Trophoblast cell (in vitro differentiated cells and primary cell): ENCODE measurements around the gene SIGLEC1.

Source experiments
- DNase-seq, 2 donors: peaks; one replicate each; pipeline ENCODE4 v3.0.0-alpha.2; 2016
- H2AFZ ChIP-seq: 2 replicates; pipeline ENCODE4 v1.6.1; 2013; ENCODE audit warnings: low read length, moderate library complexity, mild to moderate bottlenecking; ENCODE audit not compliant: insufficient read depth, poor library complexity
- H2AK5ac ChIP-seq: 2 replicates; pipeline ENCODE4 v1.6.1; 2013; ENCODE audit warnings: mild to moderate bottlenecking, low read length
- H2BK120ac ChIP-seq: 2 replicates; pipeline ENCODE4 v1.6.1; 2013; ENCODE audit warnings: low read length, mild to moderate bottlenecking, moderate library complexity; ENCODE audit not compliant: insufficient read depth, poor library complexity
- H2BK12ac ChIP-seq: 2 replicates; pipeline ENCODE4 v1.6.1; 2013; ENCODE audit warnings: mild to moderate bottlenecking, low read length, moderate library complexity
- H2BK5ac ChIP-seq: 2 replicates; pipeline ENCODE4 v1.6.1; 2013; ENCODE audit warnings: low read length, low read depth, moderate library complexity, mild to moderate bottlenecking; ENCODE audit not compliant: poor library complexity
- H3K14ac ChIP-seq: 2 replicates; pipeline ENCODE4 v1.6.1; 2013; ENCODE audit warnings: mild to moderate bottlenecking, low read length
- H3K18ac ChIP-seq: 2 replicates; pipeline ENCODE4 v1.6.1; 2013; ENCODE audit warnings: mild to moderate bottlenecking, low read length
- H3K23ac ChIP-seq: 2 replicates; pipeline ENCODE4 v1.6.1; 2013; ENCODE audit warnings: low read length
- H3K27ac ChIP-seq: 2 replicates; pipeline ENCODE4 v1.5.1; 2013; ENCODE audit warnings: low read depth, mild to moderate bottlenecking, inconsistent platforms, low read length, moderate library complexity
- H3K27me3 ChIP-seq: 2 replicates; pipeline ENCODE4 v1.6.1; 2013; ENCODE audit warnings: inconsistent platforms, mild to moderate bottlenecking, low read length, moderate library complexity; ENCODE audit not compliant: insufficient read depth
- H3K36me3 ChIP-seq, 2 experiments: 1 replicate in 1 of 2; 2 replicates in 1 of 2; pipeline ENCODE4 v1.6.1; 2013; ENCODE audit warnings: low read length in 2 of 2, mild to moderate bottlenecking in 2 of 2, moderate library complexity in 1 of 2; ENCODE audit not compliant: insufficient read depth in 2 of 2, control insufficient read depth in 1 of 2
- H3K4ac ChIP-seq: 2 replicates; pipeline ENCODE4 v1.6.1; 2013; ENCODE audit warnings: low read depth, mild to moderate bottlenecking, low read length, moderate library complexity
- H3K4me1 ChIP-seq, 2 experiments: 1 replicate in 1 of 2; 2 replicates in 1 of 2; pipeline ENCODE4 v1.6.1; 2013; ENCODE audit warnings: low read length in 2 of 2, mild to moderate bottlenecking in 2 of 2, moderate library complexity in 1 of 2; ENCODE audit not compliant: insufficient read depth in 2 of 2, control insufficient read depth in 1 of 2
- H3K4me2 ChIP-seq: 2 replicates; pipeline ENCODE4 v1.6.1; 2013; ENCODE audit warnings: inconsistent platforms, mild to moderate bottlenecking, low read length, moderate library complexity
- H3K4me3 ChIP-seq: 2 replicates; pipeline ENCODE4 v1.5.1; 2013; ENCODE audit warnings: mild to moderate bottlenecking, low read depth, low read length, inconsistent platforms
- H3K79me1 ChIP-seq: one replicate; pipeline ENCODE4 v1.6.1; 2013; ENCODE audit warnings: low read length
- H3K79me2 ChIP-seq: 2 replicates; pipeline ENCODE4 v1.6.1; 2013; ENCODE audit warnings: low read length, mild to moderate bottlenecking; ENCODE audit not compliant: control insufficient read depth, insufficient read depth, poor library complexity
- H3K9ac ChIP-seq: 2 replicates; pipeline ENCODE4 v1.6.1; 2013; ENCODE audit warnings: mild to moderate bottlenecking, low read length
- H3K9me3 ChIP-seq: 2 replicates; pipeline ENCODE4 v1.6.1; 2013; ENCODE audit warnings: low read depth, mild to moderate bottlenecking, control low read depth, inconsistent platforms, low read length; ENCODE audit not compliant: insufficient read depth
- H4K12ac ChIP-seq: 2 replicates; pipeline ENCODE4 v1.6.1; 2013; ENCODE audit warnings: low read depth, mild to moderate bottlenecking, low read length, moderate library complexity
- H4K8ac ChIP-seq: 2 replicates; pipeline ENCODE4 v1.6.1; 2013; ENCODE audit warnings: low read depth, mild to moderate bottlenecking, low read length, moderate library complexity
- H4K91ac ChIP-seq: one replicate; pipeline ENCODE4 v1.6.1; 2013; ENCODE audit warnings: low read depth, mild to moderate bottlenecking, low read length, moderate library complexity
- WGBS: extraction: QIAGEN DNeasy Blood & Tissue Kit; methylation state at CpG from one replicate; pipeline ENCODE4 v1.1.7; 2013; ENCODE audit warnings: missing lambda C conversion rate; ENCODE audit not compliant: insufficient read length, insufficient coverage; ENCODE audit errors: extremely low coverage; 5-methylcytosine and 5-hydroxymethylcytosine counted together

The SIGLEC1 gene

GRCh38 chr20:3710011-3710466 is 2.4 kb downstream of the SIGLEC1 start:
- H4K12ac ChIP-seq = no peak overlapping the region
- H3K4me2 ChIP-seq = no peak overlapping the region
- no peak overlapping the region for H4K91ac ChIP-seq
- no peaks in the 10 kb centered on the region for H3K79me2 ChIP-seq
- no peaks in the 10 kb centered on the region for H3K9me3 ChIP-seq
- no peaks in the 10 kb centered on the region for H3K27me3 ChIP-seq
- no peaks in the 10 kb centered on the region for H3K36me3 ChIP-seq
- H3K4ac ChIP-seq = no peak overlapping the region
- no peak overlapping the region for H3K9ac ChIP-seq
- no peak overlapping the region for H2BK120ac ChIP-seq
- no peak overlapping the region for H2BK5ac ChIP-seq
- no CpG with 5 or more reads among the region's 6 CpGs for WGBS
- H3K23ac ChIP-seq = no peak overlapping the region
- H3K79me1 ChIP-seq = no peaks in the 10 kb centered on the region
- H3K4me1 ChIP-seq = no peaks in the 10 kb centered on the region
- H3K4me3 ChIP-seq = no peak overlapping the region
- DNase-seq = no peak
- H2AK5ac ChIP-seq = no peak overlapping the region
- no peak overlapping the region for H3K27ac ChIP-seq
- no peak overlapping the region for H4K8ac ChIP-seq
- no peak overlapping the region for H3K14ac ChIP-seq
- no peak overlapping the region for H3K18ac ChIP-seq
- no peak overlapping the region for H2AFZ ChIP-seq
- no peak overlapping the region for H2BK12ac ChIP-seq

GRCh38 chr20:3707508-3707899 is 4.9 kb downstream of the SIGLEC1 start:
- H3K23ac ChIP-seq = no peak overlapping the region
- H3K4me2 ChIP-seq = no peak overlapping the region
- H2BK5ac ChIP-seq = no peak overlapping the region
- no peak overlapping the region for H3K4ac ChIP-seq
- H3K9ac ChIP-seq = no peak overlapping the region
- no peak overlapping the region for H4K12ac ChIP-seq
- no peak overlapping the region for H2AK5ac ChIP-seq
- H3K4me1 ChIP-seq = no peaks in the 10 kb centered on the region
- no peak overlapping the region for H2BK12ac ChIP-seq
- H3K27ac ChIP-seq = no peak overlapping the region
- H3K18ac ChIP-seq = no peak overlapping the region
- H3K14ac ChIP-seq = no peak overlapping the region
- H4K91ac ChIP-seq = no peak overlapping the region
- no peaks in the 10 kb centered on the region for H3K79me2 ChIP-seq
- no peaks in the 10 kb centered on the region for H3K79me1 ChIP-seq
- H3K36me3 ChIP-seq = no peaks in the 10 kb centered on the region
- no peak overlapping the region for H3K4me3 ChIP-seq
- H2BK120ac ChIP-seq = no peak overlapping the region
- peaks cover 4% of the 10 kb centered on the region for H3K9me3 ChIP-seq
- no peak overlapping the region for H4K8ac ChIP-seq
- no peak for DNase-seq
- no CpG with 5 or more reads among the region's 3 CpGs for WGBS
- H2AFZ ChIP-seq = no peak overlapping the region
- H3K27me3 ChIP-seq = no peaks in the 10 kb centered on the region

DNA sequence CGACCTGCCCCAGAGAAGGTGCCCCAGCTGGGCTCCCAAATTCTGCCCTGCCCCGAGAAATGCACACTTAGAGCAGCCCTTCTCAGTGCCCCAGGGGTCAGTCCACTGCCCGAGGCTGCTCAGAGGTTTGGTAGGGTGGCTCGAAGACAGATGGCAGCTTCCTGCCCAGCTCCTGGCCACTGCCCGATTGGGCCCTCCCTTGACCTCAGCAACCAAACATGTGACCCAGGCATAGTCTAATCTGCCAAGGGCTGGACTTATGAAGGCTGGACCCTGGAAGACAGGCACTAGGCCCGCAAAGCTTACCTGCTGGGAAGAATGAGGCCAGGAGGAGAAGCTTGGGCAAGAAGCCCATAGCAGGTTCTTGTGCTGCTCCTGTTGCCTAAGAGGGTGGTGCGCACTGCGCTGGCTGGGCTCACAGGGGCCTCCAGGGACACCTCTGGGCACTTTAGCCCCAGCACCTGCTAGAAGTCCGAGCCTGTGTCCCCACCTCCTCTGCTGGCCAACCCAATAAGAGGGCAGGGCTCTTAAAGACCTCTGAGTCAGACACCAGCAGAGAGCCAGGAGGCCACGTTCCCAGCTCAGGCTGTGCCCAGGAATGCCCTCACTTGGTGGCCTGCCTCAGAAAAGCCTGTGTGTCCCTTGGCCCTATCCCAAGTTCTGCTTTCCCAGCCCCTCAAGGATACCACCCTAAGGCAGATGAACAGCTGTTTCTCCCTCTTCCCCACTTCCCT is 5.5 kb downstream of the SIGLEC1 start:
- peak in 1 of 2 donors; percentile 21 for DNase-seq
- Histone ChIP-seq H3K79me2 (no peaks in the 10 kb centered on the region), H3K27me3 (no peaks in the 10 kb centered on the region), H3K14ac (no peak overlapping the region), H2AFZ (no peak overlapping the region), H3K9me3 (peaks cover 4% of the 10 kb centered on the region), H4K8ac (no peak overlapping the region), H2BK5ac (no peak overlapping the region), H2BK12ac (no peak overlapping the region), H3K9ac (no peak overlapping the region), H3K79me1 (no peaks in the 10 kb centered on the region), H3K4me1 (no peaks in the 10 kb centered on the region), H2AK5ac (no peak overlapping the region), H3K23ac (no peak overlapping the region), H3K4me3 (no peak overlapping the region), H2BK120ac (no peak overlapping the region), H3K36me3 (no peaks in the 10 kb centered on the region), H4K12ac (no peak overlapping the region), H3K18ac (no peak overlapping the region), H4K91ac (no peak overlapping the region), H3K4ac (no peak overlapping the region), H3K27ac (no peak overlapping the region), H3K4me2 (no peak overlapping the region)
- WGBS = no CpG with 5 or more reads among the region's 10 CpGs

DNA sequence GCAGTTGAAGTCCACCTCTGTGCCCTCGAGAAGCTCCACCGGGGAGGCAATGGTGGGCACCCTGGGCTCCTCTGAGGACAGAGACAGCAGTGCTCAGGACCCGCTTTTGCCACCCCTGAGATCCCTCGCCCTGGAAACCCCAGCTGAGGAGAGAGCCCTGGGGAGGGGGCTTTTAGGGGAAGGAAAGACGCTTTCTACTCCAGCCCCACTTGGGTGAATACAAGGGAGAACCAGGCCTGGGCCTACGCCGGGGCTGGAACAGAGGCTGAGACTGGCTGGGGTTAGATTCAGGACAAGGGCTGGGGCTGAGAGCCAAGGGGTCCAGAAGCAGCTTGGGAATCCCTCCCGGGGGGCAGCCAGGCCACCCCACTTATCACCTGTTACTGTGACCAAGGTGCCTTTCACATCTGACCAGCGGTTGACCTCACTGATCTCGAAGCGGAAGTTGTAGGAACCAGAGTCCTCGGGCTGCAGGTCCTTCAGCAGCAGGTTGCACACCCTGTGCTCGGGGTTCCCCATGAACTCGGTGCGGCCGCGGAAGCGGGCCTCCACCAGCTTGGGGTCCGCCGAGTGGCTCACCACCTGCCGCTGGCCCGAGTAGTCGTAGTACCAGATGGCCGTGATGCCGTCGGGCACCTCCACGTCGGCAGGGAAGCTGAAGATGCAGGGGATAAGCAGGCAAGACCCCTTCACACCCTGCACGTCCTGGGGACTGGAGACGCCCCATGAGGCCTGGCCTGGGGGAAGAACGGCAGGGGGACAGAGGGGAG is 6.2 kb downstream of the SIGLEC1 start:
- H3K79me1 ChIP-seq = no peaks in the 10 kb centered on the region
- H4K8ac ChIP-seq = no peak overlapping the region
- H3K18ac ChIP-seq = no peak overlapping the region
- H2BK120ac ChIP-seq = no peak overlapping the region
- H2BK5ac ChIP-seq = no peak overlapping the region
- no peak overlapping the region for H2AFZ ChIP-seq
- no peaks in the 10 kb centered on the region for H3K4me1 ChIP-seq
- H3K4me3 ChIP-seq = no peak overlapping the region
- no peaks in the 10 kb centered on the region for H3K27me3 ChIP-seq
- H3K9me3 ChIP-seq = peaks cover 4% of the 10 kb centered on the region
- H3K4me2 ChIP-seq = no peak overlapping the region
- no peak overlapping the region for H3K9ac ChIP-seq
- no peak overlapping the region for H4K12ac ChIP-seq
- no peak overlapping the region for H2AK5ac ChIP-seq
- H3K4ac ChIP-seq = no peak overlapping the region
- H3K23ac ChIP-seq = no peak overlapping the region
- H3K79me2 ChIP-seq = no peaks in the 10 kb centered on the region
- no CpG with 5 or more reads among the region's 31 CpGs for WGBS
- no peak for DNase-seq
- H4K91ac ChIP-seq = no peak overlapping the region
- H2BK12ac ChIP-seq = no peak overlapping the region
- no peaks in the 10 kb centered on the region for H3K36me3 ChIP-seq
- no peak overlapping the region for H3K27ac ChIP-seq
- no peak overlapping the region for H3K14ac ChIP-seq
